ENCODE measurements around the gene KRTDAP.
A peak's percentile ranks its signal among the peaks of the same experiment; 100 is the strongest.

KRTDAP gene, protein sequence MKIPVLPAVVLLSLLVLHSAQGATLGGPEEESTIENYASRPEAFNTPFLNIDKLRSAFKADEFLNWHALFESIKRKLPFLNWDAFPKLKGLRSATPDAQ

DNA sequence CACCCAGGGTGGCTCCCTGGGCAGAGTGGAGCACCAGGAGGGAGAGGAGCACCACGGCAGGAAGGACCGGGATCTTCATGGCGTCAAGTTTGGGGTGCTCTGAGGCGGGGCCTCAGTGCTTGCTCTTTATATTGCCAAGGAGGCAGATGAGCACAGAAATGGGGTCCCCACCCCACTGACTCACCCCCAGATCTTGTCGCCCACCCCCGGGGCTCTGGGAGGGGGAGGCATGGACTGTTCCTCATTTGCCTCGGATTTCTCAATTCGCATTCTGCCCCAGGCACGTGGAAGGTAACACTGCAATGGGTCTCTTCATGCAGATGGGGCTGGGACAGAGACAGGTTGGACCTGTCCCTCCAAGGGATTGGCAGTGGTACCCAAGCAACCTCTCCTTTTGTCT lies at the start of gene KRTDAP:
Gene KRTDAP (minus strand): TSS at position 101 of the 400 bp plus-strand sequence. CDS start 22 bp downstream, at position 79.
- DNase-seq (ENCODE audit: low read depth) = no peak

DNA sequence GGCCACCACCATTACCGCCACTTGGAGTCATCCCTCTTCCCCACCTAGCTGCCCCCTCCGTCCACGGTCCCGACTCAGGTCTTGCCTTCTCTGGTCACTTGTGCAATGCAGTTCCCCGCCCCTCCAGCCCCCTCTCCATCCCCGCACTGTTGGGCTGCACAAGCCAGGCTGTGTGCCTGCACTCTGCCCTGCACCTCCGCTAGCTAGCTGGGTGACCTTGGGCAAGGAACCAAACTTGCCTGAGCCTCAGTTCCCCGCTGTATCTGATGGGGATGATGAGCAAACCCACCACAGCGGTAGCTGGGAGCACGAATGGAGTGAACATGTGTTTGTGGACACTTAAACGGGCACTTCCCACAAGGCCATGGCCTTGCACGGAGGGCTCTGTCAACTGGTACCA lies 49.6 kb upstream of the KRTDAP start:
- no peak for DNase-seq (ENCODE audit: low read depth)

DNA sequence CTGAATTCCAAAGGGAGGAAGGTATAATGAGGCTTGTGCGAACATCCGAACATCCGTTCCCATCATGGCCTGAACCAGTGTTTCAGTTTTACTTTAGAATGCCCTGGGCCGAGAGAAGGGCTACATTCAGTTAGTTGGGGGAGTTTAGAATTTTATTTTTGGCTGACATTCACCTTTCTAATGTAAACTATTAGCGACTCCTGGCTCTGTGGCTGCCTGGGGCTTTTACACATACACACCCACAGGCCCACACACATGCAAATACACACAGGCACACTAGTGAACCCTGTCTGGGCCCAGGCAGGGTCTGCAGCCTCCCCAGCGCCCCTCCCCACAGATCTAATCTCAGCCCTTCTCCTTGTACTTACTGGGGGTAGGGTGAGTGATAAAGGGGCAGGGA lies 49.0 kb upstream of the KRTDAP start:
- DNase-seq (ENCODE audit: low read depth) = no peak

DNA sequence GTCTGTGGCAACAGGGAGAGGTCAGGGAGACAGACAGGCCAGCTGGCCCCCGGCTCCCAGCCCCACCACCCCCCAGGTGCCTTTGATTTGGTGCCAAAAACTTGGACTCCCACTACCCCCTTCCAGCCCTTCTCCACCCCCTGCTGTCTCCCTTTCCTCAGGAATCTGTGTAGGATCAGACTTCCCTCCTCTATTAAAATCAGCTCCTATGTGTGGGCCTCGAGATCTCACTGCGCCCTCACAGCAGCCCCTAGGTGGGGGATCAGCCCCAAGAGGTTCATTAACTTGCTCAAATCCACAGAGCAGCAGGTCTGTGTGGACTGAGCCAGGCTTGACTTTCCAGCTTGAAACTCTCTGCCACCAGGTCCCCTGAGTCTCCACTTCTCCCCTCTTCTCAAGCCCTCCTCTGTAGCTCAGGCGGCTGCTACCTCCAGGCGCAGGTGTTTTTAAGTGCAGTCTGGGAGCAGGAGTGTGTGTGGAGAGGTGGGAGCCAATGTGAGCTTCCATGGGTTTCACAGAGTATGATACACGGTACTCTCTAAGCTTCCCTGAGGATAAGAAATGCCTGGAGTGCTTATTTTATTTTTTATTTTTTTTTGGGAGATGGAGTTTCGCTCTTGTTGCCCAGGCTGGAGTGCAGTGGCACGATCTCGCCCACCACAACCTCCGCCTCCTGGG lies 44.7 kb upstream of the KRTDAP start:
- DNase-seq (ENCODE audit: low read depth) = no peak

DNA sequence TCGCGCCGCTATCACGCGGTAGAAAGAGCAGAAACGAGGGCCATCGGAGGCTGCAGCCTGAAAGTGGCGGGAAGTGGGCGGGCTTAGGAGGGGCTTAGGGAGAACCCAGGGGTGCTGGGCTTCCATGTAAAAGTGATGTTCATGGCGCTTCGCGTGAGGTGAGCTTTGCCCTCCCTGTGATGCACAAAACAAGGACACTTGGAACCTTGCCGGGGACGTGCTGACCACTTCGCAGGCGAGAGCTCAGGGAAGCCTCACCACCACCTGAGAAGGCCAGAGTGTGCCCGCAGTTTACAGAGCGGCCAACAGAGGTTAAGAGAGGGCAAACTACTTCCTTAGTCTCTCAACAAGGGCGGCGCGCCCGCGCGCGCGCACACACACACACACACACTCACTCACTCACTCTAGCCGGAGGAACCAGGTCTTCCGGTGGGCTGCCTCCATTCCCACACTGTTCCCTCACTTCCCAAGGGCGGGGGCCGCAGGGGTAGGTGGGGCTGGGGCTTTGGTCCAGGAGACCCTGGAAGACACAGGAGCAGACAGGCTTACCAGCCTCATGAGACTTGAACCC lies 43.6 kb upstream of the KRTDAP start:
- DNase-seq (ENCODE audit: low read depth) = peak; percentile 33

DNA sequence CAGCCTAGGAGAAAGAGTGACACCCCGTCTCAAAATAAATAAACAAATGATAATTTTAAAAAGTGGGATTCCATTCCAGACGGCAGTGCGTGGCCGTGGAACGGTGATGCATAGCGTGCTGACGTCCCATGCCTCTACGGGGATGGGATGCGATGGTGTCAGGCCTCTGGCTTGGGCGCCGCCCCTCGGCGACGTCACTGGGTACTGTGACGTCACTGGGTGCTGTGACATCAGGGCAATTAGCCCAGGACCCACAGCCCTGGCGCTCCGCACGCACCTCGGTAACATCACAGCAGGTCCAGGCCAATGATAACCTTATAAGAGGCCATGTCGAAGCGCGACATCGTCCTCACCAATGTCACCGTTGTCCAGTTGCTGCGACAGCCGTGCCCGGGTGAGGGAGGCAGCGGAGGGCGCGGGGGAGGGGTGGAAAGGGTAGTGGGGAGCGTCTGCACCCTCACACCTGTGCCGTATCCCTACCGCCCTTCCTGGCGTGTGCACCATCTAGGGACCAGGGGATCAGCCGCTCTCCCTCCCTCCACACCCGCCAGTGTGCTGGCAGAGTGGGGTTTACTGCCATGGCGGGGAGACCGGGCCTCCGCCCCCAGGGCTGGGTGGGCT lies 43.0 kb upstream of the KRTDAP start, which contains the start of gene GAPDHS:
Gene GAPDHS (plus strand): TSS at position 256 of the 621 bp plus-strand sequence. CDS start 72 bp downstream, at position 328.
- no peak for DNase-seq (ENCODE audit: low read depth)

DNA sequence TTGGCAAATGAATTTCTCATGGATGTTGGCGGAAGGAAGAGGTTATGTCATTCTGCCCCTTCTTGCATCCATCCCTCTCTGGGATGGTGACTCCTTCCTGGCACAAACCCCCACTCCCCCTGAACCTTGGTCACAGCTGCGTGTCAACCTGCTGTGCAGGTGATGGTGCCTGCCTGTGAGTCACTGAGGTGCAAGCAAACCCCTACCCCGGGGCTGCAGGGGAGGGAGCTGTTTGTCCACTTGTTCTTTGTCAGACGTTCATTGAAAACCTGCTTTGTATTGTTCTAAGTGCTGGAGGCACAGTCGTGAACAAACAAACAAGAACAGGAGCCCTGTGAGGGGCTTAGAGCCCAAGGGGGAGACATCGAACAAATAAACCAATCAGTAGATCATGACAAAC lies 41.0 kb upstream of the KRTDAP start:
- no peak for DNase-seq (ENCODE audit: low read depth)

DNA sequence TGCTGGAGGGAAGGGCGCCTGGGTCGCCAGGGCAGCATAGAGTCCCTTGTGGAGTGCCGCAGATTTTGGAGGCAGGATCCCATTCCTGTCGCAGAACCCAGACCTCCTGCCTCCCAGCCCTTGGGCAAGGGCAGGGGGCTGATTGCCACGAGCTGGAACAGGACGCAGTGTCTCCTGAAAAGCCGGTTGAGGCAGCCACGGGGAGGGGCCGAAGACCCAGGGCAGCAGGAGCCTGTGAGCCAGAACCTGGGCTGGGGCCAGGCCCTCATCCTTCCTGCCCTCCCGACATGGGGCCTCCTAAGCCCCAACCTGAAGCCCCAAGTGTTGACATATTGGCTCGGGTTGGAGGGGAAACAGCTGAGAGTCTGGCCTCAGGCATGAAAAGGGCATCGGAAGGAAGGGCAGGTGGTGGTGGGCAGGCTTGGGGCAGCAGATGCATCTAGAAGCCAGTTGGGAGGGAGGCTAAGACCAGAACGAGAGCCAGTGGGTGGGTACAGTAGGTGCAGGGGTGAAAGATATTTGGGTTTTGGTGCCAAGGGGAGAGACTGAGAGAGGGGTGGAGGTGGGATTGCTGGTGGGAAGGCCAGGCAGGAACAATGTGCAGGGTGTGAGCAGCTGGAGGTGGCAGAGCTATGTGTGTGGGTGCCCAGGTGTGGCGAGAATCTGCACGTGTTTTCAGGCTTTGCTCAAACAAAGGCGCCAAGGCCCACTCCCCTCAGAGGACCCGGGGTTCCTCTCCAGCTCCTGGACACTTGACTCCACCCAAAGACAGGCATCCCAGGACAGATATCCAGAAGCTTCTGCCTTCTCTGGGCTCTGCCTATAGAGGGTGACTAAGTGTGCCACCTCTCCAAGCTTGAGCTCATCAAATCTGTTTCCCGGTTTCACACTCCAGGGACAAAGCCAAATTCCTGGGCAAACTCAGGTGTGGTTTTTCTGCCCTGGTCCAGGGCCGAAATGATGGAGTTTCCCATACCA lies 39.3 kb upstream of the KRTDAP start:
- DNase-seq (ENCODE audit: low read depth) = no peak

DNA sequence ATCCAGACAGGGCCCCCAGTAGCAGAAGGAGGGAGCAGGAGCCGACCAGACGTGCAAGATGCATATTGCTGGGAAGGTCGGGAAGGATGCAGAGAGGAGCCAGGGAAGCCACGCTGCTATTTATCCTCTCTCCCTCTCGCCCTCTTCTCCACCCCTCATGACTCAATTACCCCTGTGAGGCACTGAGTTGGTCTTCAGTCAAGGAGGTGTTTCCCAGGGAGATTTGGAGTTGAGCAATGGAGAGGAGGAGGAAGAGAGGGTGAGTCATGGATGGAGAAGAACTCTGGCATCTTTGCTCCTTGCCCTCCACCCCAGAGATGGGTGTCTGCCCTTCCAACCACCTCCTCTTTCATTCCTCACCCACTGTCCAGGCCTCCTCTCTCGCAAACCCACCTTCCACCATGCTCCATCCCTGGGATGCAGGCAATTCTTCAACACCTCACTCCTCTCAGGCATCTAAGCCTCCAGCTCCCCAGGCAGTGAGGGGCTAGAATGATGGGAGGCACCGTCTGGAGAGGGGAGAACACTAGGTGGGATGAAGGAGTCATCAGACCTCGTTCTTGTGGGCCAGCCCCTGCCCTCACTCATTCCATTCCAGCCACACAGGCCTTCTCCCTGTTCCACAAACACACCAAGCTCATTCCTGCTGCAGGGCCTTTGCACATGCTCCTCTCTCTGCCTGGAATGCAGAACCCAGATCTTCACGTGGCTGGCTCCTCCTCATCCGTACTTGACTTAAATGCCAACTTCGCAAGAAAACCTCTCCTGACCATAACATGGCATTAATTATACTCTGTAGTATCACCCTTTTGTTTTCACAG lies 38.2 kb upstream of the KRTDAP start, which contains the start of gene SBSN:
Gene SBSN (minus strand): TSS at position 94 of the 821 bp plus-strand sequence. CDS start 30 bp downstream, at position 64.
- DNase-seq (ENCODE audit: low read depth) = no peak

DNA sequence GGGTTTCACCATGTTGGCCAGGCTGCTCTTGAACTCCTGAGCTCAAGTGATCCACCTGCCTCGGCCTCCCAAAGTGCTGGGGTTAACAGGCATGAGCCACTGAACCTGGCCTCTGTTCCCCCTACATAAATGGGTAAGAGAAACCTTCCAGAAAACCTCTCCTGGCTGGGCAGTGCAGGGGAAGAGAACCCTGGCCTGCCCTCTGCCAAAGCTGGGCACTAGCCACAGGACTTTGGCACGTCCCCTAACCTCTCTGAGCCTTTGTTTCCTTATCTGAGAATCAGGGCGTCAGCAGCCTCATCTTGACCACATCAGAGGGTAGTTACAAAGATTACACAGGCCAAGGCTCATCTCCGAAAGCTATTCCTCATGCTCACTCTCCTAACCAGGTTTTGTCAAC lies 35.6 kb upstream of the KRTDAP start:
- no peak for DNase-seq (ENCODE audit: low read depth)

DNA sequence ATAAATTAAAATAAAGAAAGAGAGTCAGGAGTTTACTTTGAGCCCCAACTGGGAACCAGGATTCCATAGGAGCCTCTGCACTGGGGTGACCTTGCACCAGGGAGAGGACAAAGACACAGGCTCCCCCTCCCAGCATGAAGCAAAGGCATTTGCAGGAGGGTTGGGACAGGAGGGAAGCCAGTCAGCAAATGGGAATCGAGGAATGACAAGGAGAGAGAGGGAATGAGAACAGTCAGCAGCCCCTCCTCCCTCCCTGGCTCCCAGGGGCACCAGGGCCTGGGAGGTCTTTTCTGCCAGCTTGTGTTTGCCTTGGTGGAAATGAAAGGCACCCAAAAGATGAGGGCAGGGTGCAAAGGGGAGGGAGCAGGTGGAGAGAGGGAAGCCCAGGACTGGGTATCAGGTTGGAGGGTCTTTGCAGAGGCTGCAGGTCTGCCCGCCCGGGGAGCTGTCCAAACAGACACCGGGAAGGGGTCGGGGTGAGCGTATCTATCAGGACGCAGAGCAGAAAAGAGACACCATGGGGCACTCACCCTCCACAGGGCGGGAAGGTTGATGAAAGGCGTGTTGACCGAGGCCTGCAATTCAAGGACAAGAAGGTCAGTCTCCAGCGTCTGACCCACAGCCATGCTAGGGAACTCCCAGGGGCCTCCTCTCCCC lies 34.0 kb upstream of the KRTDAP start:
- no peak for DNase-seq (ENCODE audit: low read depth)

DNA sequence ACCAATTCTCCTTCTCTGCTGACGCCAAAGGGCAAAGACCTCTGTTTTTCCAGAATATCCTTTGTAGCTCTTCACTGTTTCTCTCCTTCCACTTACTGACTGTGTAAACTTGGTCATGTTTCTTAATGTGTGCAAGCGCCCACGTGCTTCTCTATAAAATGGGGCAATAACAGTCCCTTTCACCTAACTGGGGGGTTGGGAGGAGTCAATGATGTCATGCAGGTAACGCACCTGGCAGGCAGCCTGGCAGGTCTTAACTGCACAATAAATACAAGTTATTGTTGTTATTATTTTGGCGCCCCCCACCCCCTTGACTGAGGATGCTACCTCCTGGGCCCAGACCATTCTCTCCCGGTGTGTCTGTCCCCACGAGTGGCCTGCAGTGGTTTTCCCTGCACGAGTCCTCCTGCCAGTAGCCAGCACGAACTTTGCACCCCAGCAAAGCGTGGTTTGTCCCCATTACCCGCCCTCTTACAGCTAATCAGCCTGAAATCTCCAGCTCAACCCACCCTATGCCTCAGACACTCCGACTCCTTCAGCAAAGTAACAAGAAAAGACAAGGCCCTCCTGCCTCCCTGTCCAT lies 32.6 kb upstream of the KRTDAP start:
- DNase-seq (ENCODE audit: low read depth) = no peak

DNA sequence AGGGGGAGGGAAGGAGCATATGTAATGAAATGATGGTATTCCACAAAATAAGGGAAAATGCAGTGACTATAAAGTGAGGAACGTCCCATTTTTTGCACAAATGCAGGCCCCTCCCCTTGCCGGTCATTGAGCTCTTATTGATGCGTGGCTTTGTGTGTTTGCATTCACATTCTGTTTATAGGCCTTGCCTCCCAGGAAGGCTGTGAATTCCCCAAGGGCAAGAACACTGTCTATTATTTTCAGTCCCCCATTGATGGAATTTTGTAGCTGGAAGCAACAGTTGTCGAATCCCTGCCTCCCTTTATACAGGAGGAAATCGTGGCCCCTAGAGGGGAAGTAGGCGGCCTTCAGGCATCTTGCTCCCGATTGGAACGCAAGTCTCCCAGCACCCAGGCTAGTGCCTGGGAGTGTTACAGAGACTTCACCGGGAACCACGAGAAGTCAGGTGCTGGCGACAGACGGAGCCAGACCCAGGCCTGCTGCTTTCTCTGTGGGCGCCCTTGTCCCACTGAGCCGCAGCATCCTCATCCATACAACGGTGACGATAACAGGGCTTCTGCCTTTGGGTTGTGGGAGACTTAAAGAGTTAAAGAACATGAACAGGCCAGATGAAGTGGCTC lies 31.0 kb upstream of the KRTDAP start:
- no peak for DNase-seq (ENCODE audit: low read depth)

DNA sequence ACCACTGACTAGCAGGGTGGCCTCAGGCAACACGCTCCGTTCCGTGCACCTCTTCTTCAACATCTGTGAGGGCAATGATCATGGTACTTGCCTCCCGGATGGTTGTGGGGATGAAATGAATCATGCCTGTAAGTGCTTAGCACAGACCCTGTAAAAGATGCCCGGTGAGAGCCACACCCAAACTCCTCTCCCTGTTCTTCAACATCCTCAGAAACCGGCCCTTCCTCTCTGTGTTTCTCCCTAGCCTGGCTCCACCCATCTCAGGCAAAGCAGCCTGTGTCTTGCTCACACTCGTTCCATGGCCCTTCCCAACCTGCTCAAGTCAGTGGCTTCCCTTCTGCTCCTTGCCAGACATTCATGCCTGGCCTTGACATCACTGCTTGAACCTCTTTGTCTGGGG lies 29.0 kb upstream of the KRTDAP start:
- no peak for DNase-seq (ENCODE audit: low read depth)

DNA sequence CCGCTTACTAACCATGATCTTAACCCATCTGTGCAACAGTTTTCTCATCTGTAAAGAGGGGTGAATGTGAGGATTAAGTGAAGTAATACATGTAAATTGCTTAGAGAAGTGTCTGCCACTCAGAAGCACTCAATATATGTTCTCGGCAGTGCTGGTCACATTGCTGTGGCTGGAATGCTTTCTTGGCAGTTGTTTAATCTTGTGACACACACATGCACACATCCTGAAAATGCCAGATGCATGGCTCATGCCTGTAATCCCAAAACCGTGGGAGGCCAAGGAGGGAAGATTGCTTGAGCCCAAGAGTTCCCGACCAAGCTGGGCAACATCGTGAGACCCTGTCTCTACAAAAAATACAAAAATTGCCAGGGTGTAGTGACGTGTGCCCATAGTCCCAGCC lies 28.0 kb upstream of the KRTDAP start:
- DNase-seq (ENCODE audit: low read depth) = no peak

DNA sequence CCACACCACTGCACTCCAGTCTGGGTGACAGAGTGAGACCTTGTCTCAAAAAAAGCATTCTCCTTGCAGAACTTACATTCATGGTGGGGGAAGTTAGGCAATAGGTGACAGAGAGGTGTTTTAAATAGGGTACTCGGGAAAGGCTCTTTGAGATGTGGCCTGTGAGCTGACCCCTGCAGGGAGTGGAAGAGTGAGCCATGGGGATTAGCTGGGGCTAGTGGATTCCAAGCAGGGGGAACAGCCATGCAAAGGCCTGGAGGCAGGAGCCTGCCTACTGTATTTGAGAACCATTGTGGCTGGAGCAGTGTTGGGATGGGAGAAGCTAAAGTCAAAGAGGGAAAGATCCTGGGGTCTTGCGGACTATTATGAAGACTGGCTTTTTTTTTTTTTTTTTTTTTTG lies 27.1 kb upstream of the KRTDAP start:
- DNase-seq (ENCODE audit: low read depth) = no peak

DNA sequence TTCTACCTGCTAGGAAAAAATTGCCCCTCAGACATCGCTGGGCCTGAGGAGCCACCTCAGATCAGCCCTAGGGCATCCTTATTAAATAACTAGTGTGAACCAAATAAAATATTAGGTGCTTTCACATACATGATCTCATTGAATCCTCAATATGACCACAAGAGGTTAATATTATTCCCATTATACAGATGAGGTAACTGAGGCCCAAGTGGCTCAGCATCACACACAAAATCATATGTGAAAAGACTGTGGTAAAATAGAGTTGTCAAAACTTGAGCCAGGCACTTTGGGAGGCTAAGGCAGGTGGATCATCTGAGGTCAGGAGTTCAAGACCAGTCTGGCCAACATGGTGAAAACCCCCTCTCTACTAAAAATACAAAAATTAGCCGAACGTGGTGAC lies 26.0 kb upstream of the KRTDAP start:
- no peak for DNase-seq (ENCODE audit: low read depth)

DNA sequence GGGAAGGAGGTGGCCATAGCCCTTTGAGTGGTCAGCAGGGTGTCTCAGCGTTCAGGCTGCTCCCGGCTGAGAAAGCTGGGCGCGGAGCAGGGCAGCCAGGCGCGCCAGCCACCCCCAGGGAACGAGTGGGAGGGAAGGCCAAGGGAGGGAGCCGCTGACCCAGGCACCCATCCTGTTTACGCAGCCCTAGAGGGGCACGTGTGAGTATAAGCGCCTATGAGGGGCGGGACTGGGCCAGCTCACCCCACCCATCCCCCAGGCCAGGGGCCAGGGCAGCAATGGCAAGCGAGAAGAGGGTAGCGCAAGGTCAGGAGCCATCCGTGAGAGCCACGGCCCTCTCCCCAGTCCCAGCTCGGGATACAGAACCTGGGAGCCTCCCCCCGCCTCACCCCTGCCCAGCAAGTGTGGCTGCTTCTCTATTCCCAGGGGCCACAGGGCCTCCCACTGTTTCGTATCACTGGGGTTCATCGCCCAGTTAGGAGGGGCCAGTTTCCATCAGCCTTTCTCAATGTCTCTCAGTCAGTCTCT lies 24.1 kb upstream of the KRTDAP start:
- DNase-seq (ENCODE audit: low read depth) = no peak

DNA sequence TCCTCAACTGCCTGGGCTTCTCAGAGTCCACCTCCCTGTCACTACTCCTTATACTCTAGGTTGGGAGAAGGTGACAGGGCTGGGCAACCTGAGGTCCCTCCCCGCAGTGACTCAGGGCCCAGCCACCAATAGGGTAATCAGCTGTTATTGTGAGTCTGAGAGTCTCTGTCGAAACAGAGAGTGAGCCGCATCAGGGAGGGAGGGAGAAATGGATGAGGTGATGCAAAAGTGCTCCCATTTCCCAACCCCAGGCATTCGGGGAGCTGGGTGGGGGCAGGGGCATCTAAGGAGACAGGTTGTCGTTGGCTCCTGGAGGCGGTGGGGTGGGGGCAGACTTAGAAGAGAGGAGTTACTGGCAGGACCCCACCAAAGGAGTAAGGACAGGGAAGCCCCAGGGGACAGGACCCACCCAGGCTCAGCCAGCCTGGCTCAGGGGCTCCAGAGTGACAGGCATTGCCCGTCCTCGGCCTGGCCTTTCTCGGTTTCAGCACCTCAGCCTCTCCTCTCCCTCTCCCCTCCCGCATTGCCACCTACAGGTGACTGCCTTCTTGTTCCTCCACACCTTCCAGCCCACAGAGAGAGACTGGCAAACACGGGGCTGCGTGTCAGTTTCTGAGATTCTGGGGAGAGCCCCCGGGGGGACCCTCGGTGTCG lies 23.5 kb upstream of the KRTDAP start, which contains the start of gene DMKN:
Gene DMKN (minus strand): TSS at position 22 of the 654 bp plus-strand sequence. CDS start 174 bp downstream, outside the sequence.
- DNase-seq (ENCODE audit: low read depth) = no peak
